GM21737 (cell line): Measurements from ENCODE around the gene ENTPD2.

ENCODE experiments used
- ATAC-seq: cut with Tn5 transposase; IDR thresholded peaks from one replicate; pipeline ENCODE4 v1.9.1; 2021; ENCODE audit warnings: mild to moderate bottlenecking, moderate library complexity; ENCODE audit not compliant: unreplicated experiment

Gene ENTPD2

DNA sequence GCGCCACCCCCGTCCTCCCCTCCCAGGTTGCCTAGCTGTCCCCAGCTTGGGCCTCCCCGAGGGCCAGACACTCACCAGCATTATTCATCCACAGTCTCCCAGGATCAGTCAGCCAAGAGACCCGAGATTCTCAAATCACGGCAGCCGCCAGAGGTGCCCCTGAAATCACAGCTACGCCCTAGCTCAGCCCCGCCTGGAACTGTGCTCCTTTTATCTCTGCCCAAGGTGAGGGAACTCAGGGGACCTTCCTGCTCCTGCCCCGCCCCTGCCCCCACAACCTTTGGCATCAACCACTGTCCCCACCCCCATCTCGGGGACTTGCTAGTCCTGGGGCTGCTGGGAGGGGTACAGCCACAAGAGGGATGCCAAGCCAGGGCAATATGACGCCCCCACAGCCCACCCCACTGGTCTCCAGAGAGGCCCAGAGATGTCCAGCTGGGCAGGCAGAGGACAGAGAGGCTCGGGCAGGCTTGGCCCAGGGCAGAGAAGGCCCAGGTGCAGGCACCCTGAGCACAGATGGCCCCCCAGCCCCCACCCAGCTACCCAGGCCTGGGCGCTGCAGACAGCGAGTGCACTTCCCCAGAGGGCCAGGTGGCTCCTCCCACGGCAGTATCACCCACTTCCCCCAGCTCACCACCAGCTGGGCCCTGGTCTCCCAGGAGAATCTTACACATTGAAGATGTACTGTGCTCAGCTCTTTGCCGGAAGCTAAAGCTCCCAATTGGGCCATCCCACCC lies 21.8 kb downstream of the ENTPD2 start, which contains the start of gene FUT7:
TSS of gene FUT7 (minus strand) at position 185 of the 737 bp plus-strand sequence. CDS start at position 88, 97 bp downstream.
- ATAC-seq, result no peak

- ATAC-seq, result no peak
These were observed 23.0 kb downstream of the ENTPD2 start for GRCh38 chr9:137030538-137031527.

DNA sequence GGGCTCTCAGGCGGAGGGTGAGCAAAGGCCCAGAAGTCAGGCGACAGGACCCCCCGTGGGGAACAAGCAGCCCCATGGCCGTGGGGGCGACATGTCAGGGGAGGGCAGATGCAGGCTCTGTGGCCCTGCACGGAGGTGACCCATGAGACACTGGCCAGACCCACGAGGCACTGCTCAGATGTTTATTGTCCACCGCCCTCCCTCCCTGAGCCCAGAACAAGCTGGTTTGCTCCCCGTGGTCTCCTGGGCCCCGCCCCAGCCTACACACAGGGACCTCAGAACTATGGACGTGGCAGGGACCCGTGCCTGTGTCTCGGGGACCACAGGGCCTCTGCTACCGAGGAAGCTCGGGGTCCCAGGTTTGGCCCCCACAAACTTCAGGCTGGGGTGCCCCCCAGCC lies 23.9 kb downstream of the ENTPD2 start:
- no peak for ATAC-seq

- no peak for ATAC-seq
These were observed 24.6 kb downstream of the ENTPD2 start for GRCh38 chr9:137029058-137029936.

GRCh38 chr9:137028263-137029057 lies 25.4 kb downstream of the ENTPD2 start:
- ATAC-seq, result peak; percentile 37

- ATAC-seq, result no peak
These were observed 26.2 kb downstream of the ENTPD2 start, which contains the start of gene ABCA2 for GRCh38 chr9:137027369-137028262. ABCA2 (minus strand) TSS chr9:137028237; CDS start chr9:137028140, 97 bp downstream.

- no peak for ATAC-seq
These were observed 27.0 kb downstream of the ENTPD2 start for GRCh38 chr9:137026828-137027227.

- ATAC-seq, result no peak
These were observed 27.5 kb downstream of the ENTPD2 start for GRCh38 chr9:137026384-137026783.

DNA sequence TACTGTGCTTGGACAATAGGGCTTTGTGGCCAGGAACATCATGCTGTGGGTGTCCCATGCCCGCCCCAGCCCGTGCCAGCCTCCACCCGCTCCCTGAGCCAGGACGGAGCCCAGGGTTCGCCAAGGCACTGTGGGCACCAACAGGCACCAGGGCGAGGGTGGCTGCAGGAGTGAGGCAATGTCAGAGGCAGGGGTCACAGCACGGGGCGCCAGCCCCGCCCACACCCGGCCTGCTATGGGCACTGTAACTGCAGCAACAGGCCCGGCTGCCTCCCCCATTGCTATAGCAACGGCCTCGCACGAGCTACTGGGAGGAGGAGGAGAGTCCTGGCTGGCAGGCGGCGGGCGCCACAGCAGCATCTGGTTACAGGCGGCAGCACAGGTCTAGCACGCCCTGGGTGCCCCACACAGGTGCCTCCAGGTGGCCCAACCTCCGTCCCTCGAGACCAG lies 28.3 kb downstream of the ENTPD2 start:
- no peak for ATAC-seq

GRCh38 chr9:137023583-137023991 lies 30.3 kb downstream of the ENTPD2 start:
- ATAC-seq, result no peak

DNA sequence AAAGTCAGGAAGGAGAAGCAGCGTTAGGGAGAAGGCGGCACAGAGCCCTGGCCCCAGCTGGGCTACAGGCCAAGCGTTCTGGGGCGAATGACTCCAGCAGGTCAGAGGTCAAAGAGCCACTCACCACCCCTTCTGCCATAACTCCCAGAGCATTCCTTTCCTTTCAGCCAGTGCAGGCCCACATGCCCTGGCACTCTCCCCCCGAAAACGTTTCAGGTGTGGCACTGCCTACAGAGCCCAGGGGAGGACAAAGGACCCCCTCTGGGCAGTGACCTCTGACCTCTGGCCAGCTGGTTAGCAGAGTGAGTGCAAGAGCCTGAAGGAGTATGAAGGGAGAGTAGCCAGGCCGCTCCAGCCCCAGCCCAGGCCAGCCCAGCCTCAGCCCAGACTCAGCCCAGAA lies 30.7 kb downstream of the ENTPD2 start:
- ATAC-seq, result no peak

GRCh38 chr9:137022662-137023008 lies 31.2 kb downstream of the ENTPD2 start:
- ATAC-seq, result no peak

- no peak for ATAC-seq
These were observed 31.7 kb downstream of the ENTPD2 start for GRCh38 chr9:137021979-137022661.

- no peak for ATAC-seq
These were observed 32.3 kb downstream of the ENTPD2 start for GRCh38 chr9:137021568-137021978.

DNA sequence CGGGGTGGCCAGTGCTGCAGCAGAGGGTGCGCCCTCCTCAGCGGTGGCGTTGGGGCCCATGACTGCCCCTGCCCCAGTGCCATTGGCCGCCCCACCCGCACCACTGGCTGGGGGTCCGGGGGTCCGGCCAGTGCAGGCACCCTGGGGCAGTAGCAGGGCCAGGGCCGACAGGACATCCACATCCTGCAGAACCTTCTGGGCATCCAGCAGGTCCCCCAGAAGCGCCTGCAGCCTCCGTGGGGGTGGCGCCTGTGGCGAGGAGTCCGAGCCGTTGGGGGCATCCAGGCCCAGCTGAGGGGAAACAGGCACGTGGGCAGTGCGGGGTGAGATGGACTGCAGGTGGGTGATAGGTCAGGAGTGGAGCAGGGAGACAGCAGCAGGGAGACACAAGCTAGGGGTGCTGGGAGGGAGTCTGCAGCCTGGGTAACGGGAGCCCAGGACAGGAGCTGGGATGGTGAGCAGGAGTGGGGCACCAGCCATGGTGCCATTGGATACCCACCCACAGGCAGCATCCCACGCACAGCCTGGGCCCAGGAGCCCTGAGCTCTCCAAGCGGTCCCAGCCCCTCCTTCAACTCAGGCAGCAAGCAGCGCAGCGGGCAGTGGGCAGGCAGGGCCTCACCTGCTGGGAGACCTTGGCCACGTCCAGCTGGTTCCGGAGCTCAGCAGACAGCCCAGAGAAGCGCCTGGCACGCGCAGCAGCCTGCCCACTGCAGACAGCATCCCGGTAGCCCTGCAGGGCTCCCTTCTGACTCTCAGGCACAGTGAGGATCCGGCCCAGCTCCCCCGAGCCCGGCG lies 32.9 kb downstream of the ENTPD2 start:
- ATAC-seq, result no peak

DNA sequence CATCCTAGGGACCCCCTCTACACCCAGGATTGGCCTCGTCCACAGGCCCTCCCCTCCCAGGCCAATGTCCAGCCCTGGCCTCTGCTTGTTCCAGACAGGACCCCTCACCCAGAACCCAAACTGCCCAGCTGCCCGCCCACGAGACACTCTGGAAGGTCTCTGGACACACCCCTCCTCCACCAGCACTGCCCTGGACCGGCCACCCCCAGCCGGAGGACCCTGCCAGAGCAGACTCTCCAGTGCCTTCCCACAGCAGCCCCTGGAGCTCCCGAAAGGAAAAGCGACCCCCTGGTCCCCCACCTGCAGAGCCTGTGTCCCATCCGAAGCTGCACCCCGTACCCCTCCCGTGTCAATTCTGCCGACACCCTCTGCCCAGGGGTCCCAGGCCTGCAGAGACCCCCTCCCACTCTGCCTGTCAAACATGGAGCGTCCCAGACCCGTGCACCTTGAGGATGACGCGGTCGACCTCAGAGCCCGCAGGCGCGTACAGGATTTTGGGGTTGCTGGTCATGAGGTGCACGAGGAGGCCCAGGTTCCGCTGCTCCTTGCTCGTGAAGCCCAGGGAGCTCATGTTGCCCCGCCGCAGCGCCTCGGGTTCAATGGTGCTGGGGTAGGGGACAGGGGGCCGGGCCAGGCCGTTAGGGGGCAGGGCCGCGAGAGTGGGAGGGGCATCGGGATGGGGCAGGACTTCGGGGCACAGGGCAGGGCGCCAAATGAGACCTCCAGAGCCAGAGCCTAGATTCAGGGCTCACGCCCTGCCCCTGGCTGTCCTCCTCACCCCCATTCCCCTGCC lies 33.8 kb downstream of the ENTPD2 start:
- no peak for ATAC-seq
